Measurements from ENCODE around the gene FEM1B. TPM values are rescaled to one million over a fixed set of nuclear protein-coding genes. Genes with fewer than 3 reads are reported as not detected.
"Not testable (repeated sequence)": the region's sequence is repeated elsewhere in the genome, so short reads cannot be mapped to it uniquely, and the experiment has no call there.

FEM1B gene
- 10 to 100 TPM; 32.9 to 37.6 TPM for total RNA-seq

DNA sequence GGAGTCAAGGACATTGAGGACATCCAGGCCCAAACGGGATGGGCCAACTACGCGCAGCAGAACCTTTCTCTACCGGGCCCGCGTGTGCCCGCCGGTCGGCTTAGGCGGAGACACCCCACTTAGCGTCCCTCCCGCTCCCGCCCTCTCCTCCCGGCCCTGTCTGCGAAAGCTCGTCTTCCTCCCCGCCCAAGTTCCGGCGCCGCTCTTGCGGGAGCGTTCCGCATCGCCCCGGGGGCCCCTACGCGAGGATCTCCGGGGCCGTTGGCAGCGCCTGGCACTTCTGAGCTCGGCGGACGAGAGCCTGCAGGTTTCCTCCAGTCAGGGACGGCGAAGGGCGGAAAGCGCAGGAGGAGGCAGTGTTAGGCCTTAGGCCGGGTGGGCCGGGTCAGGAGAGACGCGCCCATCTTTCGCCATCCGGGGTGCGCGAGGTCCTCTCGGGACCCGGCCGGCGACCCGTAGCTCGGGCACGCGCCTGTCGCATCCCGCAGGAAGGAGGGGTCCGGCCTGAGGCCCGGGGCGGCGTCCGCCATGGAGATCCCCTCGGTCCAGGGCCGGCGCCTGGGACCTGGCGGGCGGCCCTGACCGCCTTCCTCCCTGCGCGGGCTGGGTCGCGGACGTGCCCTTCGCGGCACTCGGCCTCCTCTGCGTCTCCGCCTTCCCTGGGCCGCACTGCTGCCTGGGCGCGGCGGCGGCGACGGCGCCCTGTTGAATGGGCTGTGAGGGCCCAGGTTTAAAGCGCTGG is at the start of gene FEM1B:
TSS of gene FEM1B (plus strand) at position 143 of the 742 bp plus-strand sequence. CDS start 673 bp downstream, outside the sequence.
- POLR2A ChIA-PET = interaction anchor here (0.6 to 1.5 kb wide), 8 partner anchors 21 to 1425 kb away, joined by 3 to 7 read pairs (median 4); partner anchors contain the start of gene PIAS1

DNA sequence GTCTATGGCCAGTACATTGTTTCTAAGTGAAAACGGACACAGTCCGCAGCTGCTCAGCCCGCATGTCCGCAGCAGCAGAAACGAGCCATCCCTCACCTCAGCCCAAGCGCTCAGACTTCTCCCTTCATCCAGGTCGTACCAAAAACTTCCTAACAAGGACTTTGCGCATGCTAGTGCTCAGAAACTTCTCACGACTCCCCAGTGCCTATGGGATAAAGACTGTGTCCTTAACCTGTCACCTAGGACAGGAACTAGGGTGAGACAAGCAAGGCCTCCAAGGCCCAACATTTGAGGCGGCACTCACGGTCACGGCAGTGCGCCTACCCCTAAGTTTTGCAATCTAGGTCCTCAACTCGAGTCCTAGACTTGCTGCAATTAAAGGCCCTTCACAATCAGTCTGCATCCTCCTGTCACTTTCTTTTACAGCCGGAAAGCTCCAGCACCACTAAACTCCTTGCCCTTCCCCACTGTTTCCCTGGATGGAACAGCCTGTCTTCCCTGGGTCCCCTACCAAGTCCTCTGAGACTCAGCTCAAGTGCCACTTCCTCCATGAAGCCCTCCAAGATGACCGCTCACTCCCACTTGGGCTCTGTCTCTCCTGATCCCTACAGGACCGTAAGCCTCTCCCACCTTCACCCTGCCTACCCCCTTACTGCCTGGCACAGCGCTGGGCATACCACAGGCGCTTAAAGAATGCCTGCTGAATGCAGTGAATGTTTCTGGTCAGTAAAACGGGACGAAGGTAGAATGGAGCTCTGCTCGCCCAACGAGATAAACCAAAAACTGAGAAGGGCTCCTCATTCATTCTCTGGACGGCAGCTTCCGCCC is 49.2 kb upstream of the FEM1B start:
- ChIA-PET POLR2A (interaction anchor here (0.6 to 1.5 kb wide), 3 partner anchors 49 to 591 kb away, joined by 3 to 4 read pairs (median 4); partner anchors contain the start of genes FEM1B and PIAS1), CTCF (interaction anchor here (1.0 to 2.0 kb wide), 2 partner anchors 9 to 25 kb away, joined by 3 to 5 read pairs; no protein-coding TSS in a partner anchor)

More for the DNA sequence above, at the start of gene FEM1B:
- CTCF ChIA-PET = interaction anchor here (0.6 to 1.4 kb wide), 5 partner anchors 16 to 414 kb away, joined by 3 read pairs; partner anchors contain the start of gene CLN6

DNA sequence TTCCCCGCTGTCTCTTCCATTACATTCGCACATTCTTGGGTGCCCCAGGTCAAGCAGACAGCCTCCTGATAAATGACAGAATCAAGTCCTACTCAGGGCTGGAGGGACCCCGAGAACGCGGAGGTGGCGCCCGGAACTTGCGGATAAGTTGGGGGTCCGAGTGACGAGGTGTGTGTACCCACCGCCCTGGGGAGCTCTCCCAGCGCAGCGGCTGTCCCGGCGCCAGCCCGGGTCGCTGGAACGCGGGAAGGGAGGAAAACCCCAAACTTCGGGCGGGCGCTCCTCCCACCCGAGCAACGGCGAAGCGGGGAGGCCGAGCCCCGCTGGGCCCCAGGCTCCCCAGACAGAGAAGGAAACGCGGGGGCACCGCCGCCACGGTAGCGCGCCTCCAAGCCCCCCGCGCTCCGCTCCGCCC is 48.6 kb upstream of the FEM1B start:
- ChIA-PET POLR2A (interaction anchor here (0.6 to 1.5 kb wide), 3 partner anchors 48 to 590 kb away, joined by 3 to 4 read pairs (median 4); partner anchors contain the start of genes FEM1B and PIAS1), CTCF (interaction anchor here (0.6 to 2.0 kb wide), 3 partner anchors 10 to 711 kb away, joined by 3 to 5 read pairs (median 3); no protein-coding TSS in a partner anchor)

DNA sequence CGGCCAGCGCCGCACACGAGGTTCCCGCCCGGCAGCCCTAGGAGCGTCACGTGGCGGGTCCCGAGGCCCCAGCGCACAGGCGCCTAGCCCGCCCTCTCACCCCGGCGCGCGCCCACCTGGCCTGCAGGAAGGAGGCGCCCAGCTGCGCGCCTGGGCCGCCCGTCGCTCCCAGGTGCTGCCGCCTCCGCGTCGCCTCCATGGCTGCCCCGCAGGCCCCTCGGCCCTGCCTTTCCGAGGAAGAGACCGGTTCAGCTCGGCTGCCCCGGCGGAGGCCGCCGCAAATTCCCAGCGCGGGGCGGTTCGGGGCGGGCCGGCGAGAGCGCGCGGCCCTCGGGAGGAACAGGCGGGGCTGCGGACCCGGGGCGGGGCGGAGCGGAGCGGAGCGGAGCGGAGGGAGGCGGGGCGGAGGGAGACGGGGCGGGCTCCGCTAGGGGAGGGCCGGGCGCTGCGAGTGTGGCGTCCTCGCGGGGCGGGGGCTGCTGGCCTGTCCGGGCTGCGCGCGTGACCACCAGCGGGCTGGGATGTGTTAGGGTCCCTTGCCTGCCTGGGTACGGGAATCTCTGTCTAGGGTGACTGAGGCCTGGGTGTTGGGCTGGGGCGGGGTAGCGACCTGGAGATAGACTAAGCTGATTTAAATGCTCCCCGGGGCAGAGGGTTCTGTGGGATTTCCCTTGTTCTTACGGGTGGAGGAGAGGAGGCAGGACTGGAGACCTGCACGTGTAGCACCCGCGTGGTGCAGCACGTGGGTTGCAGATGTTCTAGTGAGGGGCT is 48.0 kb upstream of the FEM1B start, which contains the start of gene CLN6:
TSS of gene CLN6 (minus strand) at position 343 of the 771 bp plus-strand sequence. CDS start at position 199, 144 bp downstream.
- POLR2A ChIA-PET = interaction anchor here (1.0 to 1.5 kb wide), 3 partner anchors 48 to 176 kb away, joined by 3 to 4 read pairs (median 4); partner anchors contain the start of genes FEM1B and PIAS1
- CTCF ChIA-PET = interaction anchor here (0.6 to 2.0 kb wide), 4 partner anchors 10 to 712 kb away, joined by 3 to 5 read pairs (median 3); partner anchors contain the start of gene FEM1B

DNA sequence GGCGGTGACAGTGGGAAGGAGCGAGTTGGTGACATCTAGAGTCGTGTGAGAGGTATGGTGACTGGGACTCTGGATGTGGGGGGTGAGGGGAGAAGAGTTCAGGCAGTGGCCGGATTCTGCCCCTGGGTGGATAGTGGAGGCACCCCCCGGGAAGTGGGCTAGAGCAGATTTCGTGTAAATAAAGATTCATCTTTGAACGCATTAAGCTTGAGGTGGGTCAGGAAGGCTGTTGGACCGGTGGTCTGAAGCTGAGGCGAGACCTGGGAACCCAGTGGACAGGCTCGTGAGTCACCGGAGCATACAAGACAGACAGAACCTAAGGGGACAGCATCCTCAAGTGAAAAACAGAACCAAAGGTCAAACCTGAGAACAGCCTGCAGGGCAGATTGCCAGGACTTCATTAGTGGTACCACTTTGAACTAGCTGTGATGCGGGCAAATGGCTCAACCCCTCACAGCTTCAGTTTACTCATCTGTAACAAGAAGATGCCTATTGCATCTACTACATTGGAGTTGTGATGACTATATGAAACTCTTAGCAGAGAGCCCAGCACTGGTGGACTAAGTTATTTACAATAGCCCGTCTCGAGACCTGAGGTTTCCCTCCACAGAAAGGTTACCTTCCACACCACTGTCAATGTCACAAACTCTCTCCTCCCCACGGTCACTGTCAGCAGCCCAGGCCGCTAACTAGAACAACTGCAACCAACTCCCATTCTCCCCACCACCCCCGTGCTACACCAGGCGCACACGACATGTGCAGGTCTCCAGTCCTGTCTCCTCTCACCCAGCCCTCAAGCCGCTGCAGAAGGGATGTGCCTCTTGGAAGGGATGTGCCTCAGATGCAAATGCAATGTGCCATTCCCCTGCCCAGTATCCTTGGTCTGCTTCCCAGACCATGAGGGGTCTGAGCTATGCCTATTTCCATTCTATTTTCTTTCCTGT is 47.1 kb upstream of the FEM1B start:
- CTCF ChIA-PET = interaction anchor here (1.1 to 2.0 kb wide), 2 partner anchors 11 to 47 kb away, joined by 3 to 5 read pairs; partner anchors contain the start of gene FEM1B
- POLR2A ChIA-PET = interaction anchor here (1.0 kb wide), 1 partner anchor 59 kb away, joined by 3 read pairs; no protein-coding TSS in a partner anchor

DNA sequence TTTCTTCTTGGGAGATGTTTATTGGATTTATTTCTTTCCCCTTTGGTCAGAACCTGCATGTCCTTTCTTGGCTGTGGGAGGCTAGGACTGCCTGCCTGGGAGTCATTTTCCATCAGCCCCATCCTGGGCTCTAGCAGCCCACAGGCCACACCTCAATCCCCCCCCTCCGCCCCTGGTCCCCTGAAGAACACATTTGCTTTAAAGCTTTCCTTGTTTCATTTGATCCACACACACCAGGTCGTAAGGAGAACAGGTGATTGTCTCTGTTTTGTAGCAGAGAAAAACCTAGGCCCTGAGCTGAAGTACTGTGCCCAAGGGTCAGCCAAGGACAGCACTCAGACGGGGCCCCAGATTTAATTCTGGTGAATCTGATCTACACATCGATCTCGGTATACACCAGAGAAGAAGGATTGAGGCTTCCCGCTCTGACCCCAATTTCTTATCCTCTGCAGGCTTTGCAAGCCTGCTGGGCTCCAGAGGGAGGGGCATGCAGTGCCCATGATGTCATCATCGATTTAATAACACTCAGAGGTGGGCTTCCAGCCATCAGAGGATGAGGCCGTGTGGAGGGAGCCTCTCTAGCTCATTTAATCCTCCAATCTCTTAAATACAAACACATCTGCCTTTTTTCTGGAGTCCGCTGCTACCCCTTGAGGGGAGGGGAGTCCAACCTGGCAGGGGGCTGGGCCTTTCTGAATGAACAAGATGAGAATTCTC is 46.3 kb upstream of the FEM1B start:
- POLR2A ChIA-PET = no interaction called here
- CTCF ChIA-PET = interaction anchor here (0.6 kb wide), 1 partner anchor 29 kb away, joined by 3 read pairs; no protein-coding TSS in a partner anchor

DNA sequence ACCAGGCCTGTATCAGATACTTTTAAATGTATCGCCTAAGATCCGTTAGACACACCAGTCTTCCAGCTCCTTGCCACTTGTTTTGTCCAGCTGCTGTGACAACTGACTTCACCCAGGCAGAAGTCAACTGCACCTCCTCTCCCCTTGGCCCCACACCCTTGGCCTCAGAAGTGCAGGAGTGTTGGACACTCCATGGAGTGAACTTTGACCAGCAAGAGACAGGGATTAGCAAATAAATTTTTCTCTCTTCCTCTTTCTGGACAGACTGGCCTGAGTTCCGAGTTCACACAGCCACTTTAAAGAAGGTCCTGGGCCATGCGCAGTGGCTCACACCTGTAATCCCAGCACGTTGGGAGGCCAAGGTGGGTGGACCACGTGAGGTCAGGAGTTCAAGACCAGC is 45.1 kb upstream of the FEM1B start:
- ChIA-PET CTCF (no interaction called here), POLR2A (no interaction called here)

DNA sequence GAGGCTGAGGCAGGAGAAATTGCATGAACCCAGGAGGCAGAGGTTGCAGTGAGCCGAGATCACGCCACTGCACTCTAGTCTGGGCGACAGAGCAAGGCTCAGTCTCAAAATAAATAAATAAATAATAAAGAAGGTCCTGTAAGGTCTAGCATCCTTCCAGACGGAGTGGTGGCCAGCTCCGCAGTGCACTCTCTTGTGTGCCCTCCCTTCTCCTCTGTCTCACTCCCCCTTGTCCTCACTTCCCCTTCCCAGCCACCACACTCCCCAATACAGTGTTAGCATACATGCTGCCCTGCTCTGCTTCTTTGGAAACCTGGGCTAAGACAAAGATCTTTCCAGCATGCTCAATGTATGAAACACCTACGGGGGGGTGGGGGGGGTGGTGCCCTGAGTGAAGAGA is 44.6 kb upstream of the FEM1B start:
- CTCF ChIA-PET = no interaction called here

DNA sequence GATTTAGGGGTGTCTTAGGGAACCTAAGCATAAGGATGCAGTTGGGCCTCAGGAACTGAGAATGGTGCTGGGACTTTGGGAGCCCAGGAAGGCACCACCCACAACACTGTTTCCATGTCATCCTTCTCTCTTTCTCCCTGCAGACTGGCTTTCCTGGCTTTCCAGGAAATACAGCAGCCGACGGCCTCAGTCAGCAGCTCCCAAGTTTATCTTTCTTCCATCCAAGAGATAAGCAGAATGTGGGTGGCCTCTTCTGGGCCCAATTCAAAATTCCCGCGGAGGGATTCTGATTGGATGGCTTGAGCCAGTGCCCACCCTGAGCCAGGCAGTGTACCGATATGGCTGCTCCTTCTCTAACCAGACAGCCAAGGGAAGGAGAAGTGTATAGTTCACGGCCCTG is 43.5 kb upstream of the FEM1B start:
- CTCF ChIA-PET = no interaction called here

More for the DNA sequence above, 44.6 kb upstream of the FEM1B start:
- POLR2A ChIA-PET = no interaction called here

DNA sequence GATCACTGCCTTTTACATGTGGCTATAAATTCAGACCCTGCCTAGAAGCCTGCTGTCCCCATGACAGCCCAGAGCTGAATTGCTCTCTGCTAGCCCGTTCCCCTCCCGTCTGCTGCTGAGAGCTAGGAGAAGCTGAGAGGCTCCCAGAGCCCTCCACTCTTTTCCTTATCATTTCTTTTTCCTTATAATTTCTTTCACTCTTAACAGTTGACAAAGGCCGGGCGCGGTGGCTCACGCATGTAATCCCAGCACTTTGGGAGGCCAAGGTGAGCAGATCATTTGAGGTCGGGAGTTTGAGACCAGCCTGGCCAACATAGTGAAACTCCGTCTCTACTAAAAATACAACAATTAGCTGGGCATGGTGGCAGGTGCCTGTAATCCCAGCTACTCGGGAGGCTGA is 43.0 kb upstream of the FEM1B start:
- POLR2A ChIA-PET, CTCF ChIA-PET: not testable (repeated sequence)

More for the DNA sequence above, 43.5 kb upstream of the FEM1B start:
- POLR2A ChIA-PET = no interaction called here

DNA sequence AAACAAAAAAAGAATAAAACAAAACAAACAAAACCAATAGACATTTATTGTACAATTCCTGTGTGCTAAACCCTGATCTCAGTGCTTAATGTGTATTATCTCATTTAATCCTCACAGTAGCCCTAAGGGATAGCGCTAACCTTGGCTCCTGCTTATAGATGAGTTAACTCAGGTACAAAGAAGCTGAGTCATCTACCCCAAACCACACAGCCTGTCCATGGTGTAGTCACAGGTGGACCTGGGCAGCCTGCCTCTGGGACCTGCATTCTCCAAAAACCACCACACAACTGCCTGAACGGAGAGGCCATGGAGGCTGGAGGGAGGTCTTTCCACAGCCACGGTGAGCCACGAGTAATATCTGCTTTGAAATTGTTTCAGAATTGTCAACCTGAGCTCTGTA is 42.5 kb upstream of the FEM1B start:
- POLR2A ChIA-PET = no interaction called here
- CTCF ChIA-PET = no interaction called here

DNA sequence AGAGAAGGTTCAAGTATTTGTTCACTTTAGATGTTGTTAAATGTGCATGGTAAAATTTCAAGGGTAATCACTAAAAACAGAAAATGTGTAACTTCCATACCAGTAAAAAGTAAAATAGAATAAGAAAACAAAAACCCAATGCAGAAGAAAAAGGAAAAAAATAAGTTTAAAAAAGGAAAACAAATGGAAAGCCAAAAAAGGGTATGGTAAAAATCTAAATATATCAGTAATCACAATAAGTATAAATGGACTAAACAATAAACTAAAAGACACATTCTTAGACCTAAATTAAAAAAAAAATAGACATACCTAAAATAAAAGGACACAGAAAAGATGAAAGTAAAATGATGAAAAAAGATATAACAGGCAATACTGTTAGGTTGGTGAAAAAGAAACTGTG is 38.5 kb upstream of the FEM1B start:
- ChIA-PET CTCF (no interaction called here), POLR2A (no interaction called here)

DNA sequence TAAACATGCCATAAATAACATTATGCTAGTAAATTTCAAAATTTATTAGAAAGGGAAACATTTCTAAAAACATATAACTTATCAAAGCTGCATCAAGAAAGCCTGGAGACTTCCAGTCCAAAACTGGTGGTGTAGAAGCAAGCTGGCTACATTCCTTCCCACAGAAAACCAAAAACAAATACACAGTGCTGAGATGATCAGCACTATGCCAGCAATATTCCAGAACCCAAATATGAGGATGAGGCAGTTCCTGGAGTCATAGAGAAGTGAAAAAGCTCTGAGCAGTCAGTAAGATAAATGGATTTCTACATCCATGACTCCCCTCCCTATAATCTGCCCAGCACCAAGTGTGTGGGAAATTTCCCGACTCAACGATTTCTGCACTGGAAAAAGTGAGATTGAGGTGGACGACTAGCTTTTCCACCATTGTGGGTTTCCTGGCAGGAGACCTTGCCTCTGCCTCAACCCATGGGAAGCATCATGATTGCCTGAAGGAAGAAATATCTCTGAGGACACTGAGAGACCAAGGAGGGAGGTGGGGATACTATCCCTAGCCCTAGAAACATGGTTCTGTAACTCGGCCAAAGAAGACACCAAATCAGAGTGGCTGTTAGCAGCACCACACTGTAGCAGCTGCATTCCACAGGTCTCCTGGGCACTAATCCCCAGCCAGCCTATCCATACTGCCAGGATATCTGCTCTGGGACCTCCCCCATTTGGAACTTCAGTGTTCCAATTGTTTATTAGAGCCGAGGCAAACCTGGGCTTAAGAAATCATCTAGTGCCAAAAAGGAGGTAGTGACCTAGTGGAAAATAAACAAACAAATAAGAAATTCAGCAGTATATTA is 36.2 kb upstream of the FEM1B start:
- POLR2A ChIA-PET = no interaction called here
- CTCF ChIA-PET = no interaction called here

DNA sequence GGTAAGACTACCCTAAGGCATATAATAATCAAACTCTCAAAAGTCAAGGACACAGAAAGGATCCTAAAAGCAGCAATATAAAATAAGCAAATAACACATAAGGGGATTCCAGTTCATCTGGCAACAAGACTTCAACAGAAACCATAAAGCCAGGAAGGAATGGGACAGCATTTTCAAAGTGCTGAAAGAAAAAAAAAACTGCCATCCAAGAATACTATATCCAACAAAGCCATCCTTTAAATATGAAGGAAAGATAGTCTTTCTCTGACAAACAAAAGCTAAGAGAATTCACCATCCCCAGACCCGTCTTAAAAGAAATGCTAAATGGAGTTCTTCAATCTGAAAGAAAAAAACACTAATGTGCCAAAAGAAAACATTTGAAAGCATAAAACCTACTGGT is 33.3 kb upstream of the FEM1B start:
- POLR2A ChIA-PET = no interaction called here
- CTCF ChIA-PET = no interaction called here

DNA sequence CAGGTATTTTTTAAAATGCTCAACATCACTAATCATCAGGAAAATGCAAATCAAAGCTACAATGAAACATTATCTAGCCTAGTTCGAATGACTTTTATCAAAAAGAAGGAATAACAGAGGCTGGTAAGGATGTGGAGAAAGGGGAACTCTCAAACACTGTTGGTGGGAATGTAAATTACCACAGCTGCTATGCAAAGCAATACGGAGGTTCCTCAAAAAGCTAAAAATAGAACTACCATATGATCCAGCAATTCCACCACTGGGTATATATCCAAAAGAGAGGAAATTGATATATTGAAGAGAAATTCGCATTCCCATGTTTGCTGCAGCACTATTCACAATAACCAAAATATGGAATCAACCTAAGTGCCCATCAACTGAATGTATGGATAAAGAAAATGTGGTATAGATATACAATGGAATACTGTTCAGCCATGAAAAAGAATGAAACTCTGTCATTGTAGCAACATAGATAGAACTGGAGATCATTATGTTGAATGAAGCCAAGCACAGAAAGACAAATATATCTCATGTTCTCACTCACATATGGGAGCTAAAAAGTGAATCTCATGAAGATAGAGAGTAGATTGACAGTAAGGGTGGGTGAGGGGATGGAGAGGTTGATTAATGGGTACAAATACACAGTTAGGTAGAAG is 28.4 kb upstream of the FEM1B start:
- CTCF ChIA-PET = interaction anchor here (0.7 kb wide), 1 partner anchor 28 kb away, joined by 3 read pairs; the partner anchor contains the start of gene FEM1B
- POLR2A ChIA-PET = no interaction called here

Measured in activated CD8-positive, alpha-beta memory T cell treated with anti-CD3 and anti-CD28 coated beads for 36 hours (primary cell).